Measurements from ENCODE around the gene CCNF. TPM values are rescaled to one million over a fixed set of nuclear protein-coding genes. Genes with fewer than 3 reads are reported as not detected.
"Not testable (repeated sequence)": the region's sequence is repeated elsewhere in the genome, so short reads cannot be mapped to it uniquely, and the experiment has no call there.

CCNF gene
- total RNA-seq, 4 donors from 2014 or later, result 1.3 to 2.9 (median 2.5) TPM

DNA sequence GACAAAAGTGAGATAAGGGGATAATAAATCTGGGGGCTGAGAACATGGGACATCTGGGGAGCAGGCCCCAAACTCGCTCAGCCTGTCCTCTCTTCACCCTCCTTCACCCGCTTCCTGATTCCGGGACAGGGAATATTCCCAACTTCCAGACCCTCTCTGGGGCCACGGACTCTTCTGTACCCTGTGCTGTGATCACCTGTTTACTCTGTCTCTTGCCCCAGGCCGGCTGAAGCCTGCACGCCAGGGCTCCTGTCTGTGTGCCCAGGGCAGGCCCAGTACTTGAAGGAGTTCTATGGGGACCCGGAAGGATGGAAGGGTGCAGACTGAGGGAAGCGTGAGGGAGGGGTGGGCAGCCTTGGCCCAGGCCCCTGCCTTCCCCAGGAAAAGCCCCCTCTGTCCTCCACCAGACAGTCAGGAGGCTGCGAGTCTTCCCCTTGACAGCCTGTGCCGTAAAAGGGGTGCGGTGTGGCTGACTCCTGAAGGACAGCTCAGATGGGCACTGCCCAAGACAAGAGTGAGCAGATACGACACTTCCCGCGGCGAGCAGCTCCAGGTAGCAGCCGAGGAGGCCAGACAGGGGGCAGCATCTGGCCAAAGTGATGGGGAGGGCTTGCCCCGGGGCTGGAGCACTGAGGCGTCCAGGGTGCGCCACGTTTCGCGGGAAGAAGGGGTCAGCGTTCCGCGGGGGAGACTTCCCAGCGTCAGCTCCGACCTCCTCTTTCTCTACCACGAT lies 1.0 kb upstream of the CCNF start:
- DNase-seq (ENCODE audit: low spot score) (no peak), ATAC-seq (ENCODE audit: low FRiP score) (peak; percentile 21)
- TF ChIP-seq, protein P1, sequence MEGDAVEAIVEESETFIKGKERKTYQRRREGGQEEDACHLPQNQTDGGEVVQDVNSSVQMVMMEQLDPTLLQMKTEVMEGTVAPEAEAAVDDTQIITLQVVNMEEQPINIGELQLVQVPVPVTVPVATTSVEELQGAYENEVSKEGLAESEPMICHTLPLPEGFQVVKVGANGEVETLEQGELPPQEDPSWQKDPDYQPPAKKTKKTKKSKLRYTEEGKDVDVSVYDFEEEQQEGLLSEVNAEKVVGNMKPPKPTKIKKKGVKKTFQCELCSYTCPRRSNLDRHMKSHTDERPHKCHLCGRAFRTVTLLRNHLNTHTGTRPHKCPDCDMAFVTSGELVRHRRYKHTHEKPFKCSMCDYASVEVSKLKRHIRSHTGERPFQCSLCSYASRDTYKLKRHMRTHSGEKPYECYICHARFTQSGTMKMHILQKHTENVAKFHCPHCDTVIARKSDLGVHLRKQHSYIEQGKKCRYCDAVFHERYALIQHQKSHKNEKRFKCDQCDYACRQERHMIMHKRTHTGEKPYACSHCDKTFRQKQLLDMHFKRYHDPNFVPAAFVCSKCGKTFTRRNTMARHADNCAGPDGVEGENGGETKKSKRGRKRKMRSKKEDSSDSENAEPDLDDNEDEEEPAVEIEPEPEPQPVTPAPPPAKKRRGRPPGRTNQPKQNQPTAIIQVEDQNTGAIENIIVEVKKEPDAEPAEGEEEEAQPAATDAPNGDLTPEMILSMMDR (IDR thresholded peaks at IDR 0.05), result no peak

DNA sequence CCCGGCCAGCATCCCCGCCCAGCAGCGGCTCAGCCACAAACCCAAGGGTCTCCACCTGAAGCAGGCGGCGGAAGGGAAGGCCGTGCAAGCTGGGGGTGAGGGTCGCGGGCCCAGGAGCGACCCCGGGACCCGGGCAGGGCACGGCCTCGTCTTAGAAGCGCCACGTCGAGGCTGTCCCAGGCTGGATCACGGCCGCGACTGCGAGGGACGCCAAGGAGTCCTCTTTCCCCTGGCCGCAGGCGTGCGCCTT lies 538 bp upstream of the CCNF start:
- TF ChIP-seq, protein P1 (IDR thresholded peaks at IDR 0.05), result no peak
- peak; percentile 27 for DNase-seq (ENCODE audit: low spot score)
- peak; percentile 19 for ATAC-seq (ENCODE audit: low FRiP score)

DNA sequence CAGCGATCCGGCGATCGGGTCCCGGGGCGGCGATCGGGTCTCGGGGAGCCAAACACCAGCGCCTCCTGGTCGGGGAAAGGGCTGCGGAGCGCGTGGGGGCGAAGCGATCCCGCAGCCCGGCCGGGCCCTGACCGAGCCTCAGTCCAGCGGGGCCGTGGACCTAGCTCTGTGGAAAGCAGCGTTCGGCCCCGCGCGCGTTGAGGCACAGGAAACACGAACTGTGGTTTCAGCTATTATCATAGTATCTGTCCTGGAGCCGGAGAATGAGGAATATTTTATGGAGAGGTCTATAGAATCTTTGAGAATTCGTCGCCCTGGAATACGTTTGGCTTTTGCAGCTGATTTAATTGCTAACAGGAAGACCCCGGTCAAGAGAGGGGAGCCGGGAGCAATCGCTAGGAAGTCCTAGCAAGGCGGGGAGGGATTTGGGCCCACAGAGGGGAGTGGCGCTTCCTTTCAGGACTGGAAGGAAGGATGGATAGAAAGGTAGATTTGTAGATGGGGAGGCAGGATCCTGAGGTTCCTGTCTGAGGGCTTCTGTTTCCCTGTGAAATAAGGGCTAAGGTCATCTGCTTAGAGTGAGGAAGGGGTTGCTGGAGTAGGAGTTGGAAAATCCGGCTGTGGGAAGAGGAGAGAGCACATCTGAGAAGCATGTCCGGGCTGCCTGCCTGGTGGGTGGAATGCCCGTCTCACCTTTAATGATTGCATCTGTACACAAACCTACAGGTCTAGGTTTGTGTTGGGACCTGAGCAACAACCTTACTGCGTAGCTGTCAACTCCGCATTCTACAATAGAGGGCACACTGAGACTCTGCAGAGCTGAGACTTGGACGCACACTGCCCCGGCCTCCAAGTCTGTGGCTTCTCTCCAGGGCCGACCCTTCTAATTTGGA lies 770 bp downstream of the CCNF start:
- DNase-seq (ENCODE audit: low spot score), result no peak
- TF ChIP-seq, protein P1 (IDR thresholded peaks at IDR 0.05), result no peak
- peak; percentile 5 for ATAC-seq (ENCODE audit: low FRiP score)

DNA sequence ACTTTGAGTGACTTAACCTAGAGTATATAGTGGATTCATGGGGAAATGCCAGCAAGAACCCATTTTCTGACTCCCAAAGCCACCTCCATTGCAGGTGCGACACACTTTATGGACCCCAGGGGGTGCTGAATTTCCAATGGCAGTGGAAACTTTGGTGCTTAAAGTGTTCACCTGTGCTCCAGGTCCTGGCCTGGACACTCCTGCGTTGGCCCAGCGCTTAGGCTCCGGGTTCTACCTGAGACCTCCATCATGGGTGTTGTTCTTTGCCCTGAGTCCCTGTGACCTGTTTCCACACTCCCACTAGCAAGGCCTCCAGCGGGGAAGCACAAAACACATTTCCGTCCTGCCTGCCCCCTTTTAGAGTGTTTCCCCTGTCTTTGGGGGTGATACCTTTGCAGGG lies 3.0 kb downstream of the CCNF start:
- no peak for DNase-seq (ENCODE audit: low spot score)
- TF ChIP-seq, protein P1 (IDR thresholded peaks at IDR 0.05), result no peak
- no peak for ATAC-seq (ENCODE audit: low FRiP score)

DNA sequence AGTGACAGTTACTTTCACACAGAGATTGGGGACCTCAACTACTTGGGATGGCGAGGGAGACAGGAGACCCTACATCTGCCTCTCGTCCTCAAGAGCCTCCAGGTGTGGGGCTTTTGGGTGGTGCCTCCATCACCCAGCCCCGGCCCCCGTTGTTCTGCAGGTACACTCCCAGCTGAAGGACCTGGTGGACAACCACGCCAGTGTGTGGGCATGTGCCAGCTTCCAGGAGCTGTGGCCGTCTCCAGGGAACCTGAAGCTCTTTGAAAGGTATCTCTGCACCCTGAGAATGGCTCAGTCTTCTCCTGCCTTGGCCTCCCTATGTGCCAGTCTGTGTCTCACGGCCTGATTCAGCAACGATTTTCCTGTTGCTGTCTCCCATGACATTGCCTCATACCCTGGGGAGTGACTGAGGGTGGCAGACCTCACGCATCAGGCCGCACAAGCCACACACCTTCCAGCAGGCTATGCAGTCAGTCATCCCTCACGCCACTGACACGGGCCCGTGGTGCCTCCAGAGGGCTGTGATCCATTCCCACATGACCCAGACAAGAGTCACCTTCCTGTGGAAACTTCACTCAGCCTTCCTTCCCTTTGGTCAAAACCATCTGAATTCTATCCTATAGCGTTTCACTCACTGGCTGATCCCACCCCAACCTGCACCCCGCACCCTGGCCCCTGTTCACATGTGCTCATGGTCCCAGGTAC lies 3.7 kb downstream of the CCNF start:
- no peak for ATAC-seq (ENCODE audit: low FRiP score)
- DNase-seq (ENCODE audit: low spot score), result no peak
- TF ChIP-seq, protein P1 (IDR thresholded peaks at IDR 0.05), result no peak

DNA sequence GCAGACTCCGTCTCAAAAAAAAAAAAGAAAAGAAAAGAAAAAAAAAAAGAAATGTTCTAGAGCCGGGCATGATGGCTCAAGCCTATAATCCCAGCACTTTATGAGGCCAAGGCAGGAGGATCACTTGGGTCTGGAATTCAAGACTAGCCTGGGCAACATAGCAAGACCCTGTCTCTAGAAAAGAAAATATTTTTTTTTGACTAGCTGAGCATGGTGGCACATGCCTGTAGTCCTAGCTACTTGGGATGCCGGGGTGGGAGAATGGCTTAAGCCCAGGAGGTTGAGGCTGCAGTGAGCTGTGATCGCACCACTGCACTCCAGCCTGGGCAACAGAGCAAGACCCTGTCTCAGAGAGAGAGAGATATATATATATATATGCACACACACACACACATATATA lies 6.0 kb downstream of the CCNF start:
- ATAC-seq (ENCODE audit: low FRiP score), result not testable (repeated sequence)

DNA sequence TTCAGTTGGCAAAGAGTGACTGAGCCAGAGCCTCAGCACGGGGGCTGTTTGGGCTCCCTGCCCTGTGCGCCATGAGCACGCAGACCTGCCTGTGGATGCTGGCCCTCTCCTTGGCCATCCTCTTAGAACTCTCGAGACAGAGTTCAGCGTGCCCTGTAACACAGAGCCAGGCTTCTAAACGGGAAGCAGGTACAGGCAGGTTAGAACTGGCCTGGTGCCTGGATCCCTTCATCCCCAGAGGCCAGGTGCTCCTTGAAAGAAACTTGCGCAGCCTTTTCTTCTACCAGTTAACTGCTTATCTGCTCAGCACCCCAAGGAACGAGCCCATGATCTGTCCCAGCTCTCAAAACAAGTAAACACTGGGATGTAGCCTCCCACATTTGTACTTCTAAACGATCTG lies 6.9 kb downstream of the CCNF start:
- DNase-seq (ENCODE audit: low spot score), result no peak
- ATAC-seq (ENCODE audit: low FRiP score), result no peak
- TF ChIP-seq, protein P1 (IDR thresholded peaks at IDR 0.05), result no peak

More for the DNA sequence above, 6.0 kb downstream of the CCNF start:
- DNase-seq (ENCODE audit: low spot score), result not testable (repeated sequence)
